Activated CD4-positive, alpha-beta T cell treated with anti-CD3 and anti-CD28 coated beads for 24 hours (primary cell): ENCODE results near the gene HLA-DMA.
"Not testable (repeated sequence)": the region's sequence is repeated elsewhere in the genome, so short reads cannot be mapped to it uniquely, and the experiment has no call there.

Source experiments
- DNase-seq, 2 donors: peaks; one replicate each; pipeline ENCODE4 v3.0.0-alpha.2; 2020; ENCODE audit warnings: low read depth in 2 of 2

Gene HLA-DMA

DNA sequence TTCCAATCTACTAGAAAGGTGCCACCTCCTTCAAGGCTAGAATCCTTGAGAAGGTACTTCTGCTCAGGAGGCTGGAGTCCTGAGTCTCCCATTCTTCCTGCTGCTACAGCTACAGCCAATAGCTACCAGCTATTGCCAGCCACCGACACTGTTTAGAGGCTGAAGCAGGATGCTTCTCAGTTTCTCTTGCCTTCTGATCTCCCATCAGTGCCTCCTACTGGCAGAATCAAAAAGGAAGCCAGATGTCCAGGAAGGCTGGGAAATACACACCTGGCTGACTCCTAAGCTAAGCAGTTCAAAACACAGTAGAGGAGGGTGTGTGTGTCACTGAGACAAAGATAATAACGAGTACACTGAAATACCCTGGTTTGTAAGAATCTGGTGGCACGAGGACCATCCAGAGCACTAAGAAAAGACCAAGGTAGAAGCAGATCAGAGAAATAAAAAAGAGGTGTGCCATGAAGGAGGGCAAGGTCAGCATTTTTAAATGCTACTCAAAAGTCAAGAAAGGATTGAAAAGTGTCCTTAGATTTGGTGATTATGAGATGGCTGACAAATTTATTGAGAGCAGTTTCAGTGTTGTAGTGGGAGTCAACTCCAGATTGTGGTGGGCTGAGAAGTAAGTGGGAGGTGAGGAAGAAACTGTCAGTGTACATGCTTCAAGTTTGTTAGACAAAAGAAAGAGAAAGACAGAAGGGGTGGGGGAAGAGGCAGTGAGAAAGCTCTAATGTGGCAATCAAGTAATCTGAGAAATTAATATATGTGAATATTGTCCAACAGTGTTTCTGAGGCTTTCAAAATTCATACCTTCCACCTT, 2.3 kb upstream of the HLA-DMA start:
- DNase-seq: no peak

DNA sequence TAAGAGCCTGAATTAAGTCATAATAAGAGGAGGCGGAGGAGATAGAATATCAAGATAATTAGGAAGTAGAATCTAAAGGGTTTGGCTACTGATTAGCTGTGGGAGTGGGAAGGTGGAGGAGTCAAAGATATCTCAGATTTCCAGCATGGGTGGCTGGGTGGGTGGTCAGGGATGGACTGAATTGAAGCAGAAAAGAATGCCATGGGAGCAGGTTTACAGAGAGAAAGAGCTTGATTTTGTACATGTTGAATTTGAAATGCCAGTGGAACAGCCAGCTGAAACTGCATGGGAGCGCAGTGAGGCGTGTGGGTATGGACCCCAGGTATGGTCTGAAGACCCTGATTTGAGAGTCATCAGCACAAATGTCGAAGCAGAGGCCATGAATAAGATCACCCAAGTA, 1.4 kb upstream of the HLA-DMA start:
- no peak for DNase-seq

DNA sequence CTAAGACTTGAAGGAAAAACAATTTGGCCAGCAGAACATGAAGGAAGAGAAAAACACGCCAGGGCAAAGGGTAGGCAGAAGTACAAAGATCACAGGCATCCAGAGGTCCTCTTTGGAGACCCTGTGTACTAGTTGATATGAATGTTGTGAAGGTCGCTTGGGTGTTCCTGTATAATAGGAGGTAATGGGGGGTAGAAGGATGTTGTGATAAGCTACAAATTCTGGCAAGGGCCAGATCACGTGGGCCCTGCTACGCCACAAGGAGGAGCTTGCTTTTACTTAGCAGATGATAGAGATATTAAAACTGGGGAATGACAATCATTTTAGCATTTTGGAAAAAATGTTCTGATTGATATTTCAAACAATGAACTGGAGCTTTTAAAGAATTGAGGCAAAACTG, 878 bp upstream of the HLA-DMA start:
- no peak for DNase-seq

DNA sequence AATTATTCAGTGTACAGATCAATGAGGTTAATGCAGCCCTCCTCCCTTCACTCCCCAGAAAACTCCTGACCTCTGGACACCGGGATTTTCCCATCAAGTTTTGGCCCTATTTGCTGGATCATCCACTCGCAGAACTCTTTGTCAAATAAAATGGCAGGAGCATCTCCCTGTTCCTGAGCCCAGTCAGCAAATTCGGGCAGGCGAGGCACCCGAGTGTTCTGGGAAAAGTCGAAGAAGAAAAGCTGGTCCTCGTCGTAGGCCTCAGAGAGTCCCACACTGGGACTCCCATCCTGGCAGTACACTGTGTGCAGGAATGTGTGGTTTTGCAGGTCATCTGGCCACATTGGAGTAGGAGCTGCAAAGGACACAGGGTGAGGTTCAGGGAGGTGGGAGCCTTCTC, 2.4 kb downstream of the HLA-DMA start:
- DNase-seq: no peak

DNA sequence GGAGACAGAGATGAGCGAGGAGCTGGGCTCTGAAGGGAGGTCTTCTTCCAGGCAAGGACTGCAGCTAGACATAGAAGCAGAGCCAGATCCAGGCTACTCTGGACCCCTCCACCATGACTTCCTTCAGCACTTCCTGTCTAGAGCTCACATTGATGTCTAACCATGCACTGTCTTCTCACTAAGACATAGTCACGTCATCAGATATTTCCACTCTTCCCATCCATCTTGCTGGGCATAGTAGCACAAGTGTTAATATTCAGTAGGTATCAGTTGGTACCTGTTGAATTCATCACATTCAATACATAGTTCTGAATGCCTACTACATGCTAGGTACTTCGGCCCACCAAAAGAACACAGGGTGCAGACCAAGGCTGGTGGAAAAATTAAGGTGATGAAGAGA, 2.9 kb downstream of the HLA-DMA start:
- DNase-seq: no peak

DNA sequence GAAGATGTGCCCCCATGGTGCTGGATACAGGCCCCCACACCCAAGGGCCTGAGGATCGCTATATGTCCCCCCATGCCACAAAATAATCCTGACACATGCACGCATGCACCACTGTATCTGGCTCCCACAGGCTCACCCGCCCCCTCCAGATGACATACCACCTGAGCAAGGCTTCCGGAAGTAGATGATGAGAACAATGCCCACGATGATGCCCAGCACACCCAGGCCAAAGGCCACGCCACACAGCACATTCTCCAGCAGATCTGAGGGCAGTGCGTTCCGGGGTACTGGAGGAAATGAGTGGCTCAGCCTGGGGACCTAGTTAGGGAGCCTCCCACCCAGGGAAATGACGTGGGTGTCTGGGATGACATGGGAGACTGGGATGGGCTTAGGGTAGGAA, 3.8 kb downstream of the HLA-DMA start:
- DNase-seq: no peak

DNA sequence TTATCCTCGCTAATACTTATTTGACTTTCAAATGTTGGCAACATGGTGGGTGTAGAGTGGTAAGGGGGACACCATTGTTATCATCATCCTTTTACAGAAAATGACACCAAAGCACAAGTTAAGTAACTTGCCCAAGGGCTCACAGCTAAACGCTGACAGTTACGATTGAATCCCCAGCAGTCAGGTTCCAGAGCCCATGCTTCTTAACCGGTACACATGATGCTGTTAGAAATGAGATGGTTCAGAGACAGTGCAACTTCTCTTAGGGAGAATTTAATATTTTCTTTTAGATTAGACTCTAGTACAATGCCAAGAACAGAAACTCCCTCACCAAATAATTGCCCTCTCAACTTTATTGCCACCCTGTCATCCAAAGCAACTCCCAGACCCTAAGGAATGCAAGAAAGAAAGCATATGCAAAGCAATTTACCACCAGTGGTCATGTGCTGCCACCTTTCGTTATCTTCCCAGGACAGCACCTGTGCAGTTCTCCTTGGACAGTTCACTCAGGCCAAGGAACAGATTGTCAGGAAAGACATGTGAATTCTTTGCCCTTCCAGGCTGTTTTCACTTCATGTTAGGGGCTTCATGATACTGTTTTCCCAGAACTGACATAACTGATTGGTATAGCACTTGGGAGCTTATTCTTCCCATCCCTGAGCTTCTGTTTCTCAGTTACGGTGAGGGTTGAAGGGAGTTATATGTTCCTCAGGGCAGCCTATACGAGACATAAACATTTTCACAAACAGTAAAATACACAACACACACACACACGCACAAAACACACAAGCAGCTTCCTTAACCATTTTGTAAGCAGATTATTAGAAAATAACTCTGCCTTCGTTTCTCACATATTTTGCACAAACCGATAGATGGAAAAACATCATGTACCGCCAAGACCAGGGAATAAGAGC, 5.1 kb downstream of the HLA-DMA start:
- DNase-seq: no peak

DNA sequence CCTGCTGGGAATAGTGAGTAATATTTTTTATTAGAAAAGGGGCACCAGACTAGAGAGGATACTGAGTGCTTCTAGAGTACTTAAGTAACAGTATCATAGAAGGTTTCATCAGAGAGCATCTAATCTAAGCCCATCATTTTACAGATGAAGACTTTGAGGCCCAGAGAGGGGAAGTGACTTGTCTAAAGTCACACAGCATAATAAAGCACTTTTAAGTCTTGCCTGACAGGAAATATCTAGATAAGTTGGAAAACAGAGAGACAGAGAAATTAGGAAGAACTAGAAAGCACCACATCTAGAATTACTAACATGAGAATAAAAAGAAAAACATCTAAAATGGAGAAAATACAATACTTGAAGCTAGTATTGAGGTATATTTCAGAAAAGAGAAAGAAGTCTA, 6.0 kb downstream of the HLA-DMA start:
- no peak for DNase-seq

DNA sequence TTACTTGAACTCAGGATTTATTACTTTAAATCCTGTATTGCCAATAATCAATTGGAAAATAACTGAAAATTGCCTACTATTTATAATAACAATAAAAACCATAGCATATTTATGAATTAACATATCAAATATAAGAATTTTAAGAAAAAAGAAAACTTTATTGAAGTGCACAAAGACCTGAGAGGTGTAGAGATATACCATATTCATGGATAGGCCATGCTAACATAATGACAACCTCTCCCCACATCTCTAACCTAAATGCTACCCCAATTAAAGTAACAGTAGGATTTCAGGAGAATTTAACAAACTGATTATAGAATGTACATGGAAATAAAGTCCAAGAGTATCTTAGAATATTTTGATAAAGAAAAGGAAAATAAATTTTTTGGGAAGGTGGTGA, 6.9 kb downstream of the HLA-DMA start:
- DNase-seq: no peak

DNA sequence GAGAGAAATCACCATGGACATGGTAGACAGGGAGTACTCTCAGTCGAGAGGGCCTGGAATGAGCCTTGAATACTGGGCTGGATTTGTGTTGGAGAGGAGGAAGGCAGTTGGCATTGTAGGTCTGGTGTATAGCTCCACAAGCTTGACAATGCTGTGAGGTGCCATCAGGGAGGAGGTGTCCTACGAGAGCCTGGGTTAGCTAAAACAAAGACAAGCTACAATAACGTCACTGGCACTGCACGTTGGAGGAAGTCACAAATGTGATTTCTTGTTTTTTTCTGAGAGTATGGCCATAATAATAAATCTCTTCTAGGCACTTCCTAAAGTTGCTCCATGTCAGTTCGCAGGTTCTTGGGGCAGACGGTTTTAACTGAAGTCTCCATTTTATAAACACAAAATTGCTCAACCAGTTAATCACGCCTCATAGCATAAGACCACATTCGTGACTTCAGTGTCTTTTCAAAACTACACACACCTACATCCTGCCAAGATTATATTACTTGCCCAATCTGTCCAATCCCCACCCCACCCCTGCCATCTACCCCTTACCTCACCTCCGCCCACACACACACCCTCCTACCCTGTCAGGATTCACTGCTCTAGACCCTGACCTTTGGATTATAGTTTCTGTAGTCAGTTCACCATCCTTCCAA, 7.7 kb downstream of the HLA-DMA start:
- peak in 1 of 2 donors; percentile 13 for DNase-seq

DNA sequence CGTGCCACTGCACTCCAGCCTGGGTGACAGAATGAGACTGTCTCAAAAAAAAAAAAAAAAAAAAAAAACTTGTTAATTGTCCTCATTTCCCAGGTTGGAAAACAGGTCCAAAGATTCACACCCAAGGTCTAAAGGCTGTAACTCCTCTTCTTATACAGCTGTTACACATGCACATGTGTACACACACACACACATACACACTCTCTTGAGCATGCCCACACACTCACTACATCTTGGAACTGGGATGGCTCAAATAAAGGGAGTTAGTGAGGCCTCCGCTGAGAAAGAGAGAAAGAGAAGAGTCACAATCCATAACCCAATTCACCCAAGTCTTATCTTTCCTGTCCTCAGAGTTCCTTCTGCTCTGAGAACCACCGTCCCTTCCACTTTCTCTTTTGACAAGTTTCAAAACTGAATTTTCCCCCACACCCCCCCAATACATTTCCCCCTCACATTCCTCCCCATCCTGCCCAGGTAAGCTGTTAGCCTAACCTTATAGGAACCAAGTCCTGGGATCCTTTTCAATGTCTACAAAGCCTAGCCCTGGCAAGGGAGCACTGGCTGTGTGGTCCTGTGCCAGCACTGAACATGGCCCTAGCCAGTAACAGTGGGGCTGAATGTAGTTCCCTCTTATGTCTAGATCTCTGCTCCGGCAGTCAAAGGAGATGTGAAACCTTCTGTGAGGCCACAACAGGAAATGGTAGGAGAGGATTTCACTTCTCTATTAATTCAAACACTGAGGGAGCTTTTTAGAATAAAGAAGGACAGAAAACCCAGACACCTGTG, 8.8 kb downstream of the HLA-DMA start:
- no peak for DNase-seq

DNA sequence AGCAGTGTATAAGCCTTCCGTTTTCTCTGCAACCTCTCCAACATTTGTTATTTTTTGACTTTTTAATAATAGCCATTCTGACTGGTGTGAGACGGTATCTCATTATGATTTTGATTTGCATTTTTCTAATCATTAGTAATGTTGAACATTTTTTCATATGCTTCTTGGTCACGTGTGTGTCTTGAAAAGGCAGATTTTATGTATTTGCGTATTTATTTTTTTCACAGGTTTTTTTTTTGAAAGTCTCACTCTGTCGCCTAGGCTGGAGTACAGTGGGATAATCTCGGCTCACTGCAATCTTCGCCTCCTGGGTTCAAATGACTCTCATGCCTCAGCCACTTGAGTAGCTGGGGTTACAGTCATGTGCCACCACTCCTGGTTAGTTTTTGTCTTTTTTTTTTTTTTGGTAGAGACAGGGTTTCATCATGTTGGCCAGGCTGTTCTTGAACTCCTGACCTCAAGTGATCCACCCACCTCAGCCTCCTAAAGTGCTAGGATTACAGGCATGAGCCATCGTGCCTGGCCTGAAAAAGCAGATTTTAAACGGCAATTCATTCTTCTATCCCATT, 10.3 kb downstream of the HLA-DMA start:
- DNase-seq: not testable (repeated sequence)

DNA sequence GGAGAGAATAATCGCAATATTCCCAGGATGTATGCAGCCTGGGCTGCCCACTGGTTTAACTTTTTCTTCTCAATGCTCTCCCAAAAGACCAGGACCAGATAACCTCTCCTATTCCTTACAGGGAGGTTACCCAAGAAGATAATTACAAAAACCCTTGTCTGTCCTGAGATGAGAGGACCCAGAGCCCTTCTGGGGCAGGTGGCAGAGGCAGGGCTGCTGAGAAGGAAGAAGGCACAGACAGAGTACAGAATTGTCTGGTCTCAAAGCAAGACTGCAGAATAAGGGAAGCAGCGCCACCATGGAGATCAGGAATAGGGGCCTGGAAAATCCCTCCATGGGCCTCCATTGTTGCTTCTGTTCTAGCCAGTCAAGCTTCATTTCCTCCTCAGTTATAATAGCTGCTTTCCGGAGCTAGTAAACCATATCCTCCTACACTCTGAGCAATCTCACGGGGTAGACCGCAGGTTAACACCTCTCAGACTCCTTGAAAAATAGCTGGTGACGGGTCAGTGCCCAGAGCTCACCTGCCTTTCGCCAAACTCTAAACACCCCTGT, 11.6 kb downstream of the HLA-DMA start:
- DNase-seq: peak; percentile 11 to 29

DNA sequence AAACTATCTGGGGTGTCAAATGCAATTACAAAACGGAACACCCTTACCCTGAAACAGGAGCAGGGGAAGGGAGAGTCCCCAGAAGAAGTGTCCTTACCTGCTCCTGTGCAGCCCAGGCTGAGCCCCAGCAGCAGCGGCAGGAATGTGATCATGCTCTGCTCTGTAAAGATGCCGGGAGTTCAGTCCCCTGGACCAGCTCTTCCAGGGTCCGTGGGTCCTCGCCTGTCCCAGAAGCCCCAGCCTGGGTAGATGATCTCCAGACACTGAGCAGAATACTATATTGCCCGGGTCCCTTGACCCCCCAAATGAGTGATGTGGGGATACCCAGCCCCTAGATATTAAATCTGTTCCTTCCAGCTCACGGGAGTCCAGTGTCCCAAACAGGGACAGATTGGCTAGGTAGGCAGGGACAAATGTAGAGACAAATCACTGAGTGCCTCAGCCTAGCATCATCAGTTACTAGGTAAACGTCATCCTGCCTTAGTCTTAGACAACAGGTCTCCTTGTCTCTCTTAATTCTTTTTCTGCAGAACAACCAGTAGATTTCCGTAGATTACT, 12.2 kb downstream of the HLA-DMA start, which contains the start of gene HLA-DMB:
Gene HLA-DMB (minus strand): TSS at position 373 of the 558 bp plus-strand sequence. CDS start 221 bp downstream, at position 152.
- DNase-seq: no peak

DNA sequence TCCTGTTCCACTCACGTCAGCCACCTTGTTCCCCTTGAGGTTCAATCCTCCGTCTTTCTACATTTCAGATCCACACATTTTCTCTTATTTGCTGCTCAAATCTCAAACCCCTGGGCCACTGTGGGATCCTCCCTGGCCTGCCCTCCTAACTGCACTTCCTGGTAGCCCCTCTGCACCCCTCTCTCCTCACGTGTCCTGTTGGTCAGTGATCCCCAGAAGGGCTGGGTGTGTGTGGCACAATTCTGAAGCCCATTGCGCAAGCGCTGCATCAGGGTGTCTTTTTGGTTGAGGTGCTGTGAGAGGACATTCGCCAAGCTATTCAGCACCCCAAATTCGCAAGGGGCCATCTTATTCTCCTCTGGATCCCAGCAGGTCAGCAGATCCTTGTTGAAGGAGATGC, 14.4 kb downstream of the HLA-DMA start:
- DNase-seq: no peak

DNA sequence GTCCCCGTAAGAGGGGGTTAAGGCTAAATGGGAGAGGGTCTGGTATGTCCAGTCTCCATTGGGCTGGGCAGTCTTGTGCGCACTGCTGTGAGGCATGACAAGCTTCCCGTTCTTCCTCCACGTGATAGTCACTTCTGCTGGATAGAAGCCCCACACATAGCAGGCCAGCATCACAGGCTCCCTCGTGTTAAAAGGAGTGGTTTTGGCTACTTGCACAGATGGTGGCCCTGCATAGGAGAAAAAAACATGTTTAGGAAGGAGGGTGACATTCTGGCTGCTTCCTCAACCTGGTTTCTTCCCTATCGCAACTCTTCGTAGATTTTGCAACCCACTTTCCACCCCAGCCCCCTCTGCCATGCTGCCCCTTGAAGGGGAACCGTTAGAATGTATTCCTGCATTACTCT, 15.7 kb downstream of the HLA-DMA start:
- no peak for DNase-seq

DNA sequence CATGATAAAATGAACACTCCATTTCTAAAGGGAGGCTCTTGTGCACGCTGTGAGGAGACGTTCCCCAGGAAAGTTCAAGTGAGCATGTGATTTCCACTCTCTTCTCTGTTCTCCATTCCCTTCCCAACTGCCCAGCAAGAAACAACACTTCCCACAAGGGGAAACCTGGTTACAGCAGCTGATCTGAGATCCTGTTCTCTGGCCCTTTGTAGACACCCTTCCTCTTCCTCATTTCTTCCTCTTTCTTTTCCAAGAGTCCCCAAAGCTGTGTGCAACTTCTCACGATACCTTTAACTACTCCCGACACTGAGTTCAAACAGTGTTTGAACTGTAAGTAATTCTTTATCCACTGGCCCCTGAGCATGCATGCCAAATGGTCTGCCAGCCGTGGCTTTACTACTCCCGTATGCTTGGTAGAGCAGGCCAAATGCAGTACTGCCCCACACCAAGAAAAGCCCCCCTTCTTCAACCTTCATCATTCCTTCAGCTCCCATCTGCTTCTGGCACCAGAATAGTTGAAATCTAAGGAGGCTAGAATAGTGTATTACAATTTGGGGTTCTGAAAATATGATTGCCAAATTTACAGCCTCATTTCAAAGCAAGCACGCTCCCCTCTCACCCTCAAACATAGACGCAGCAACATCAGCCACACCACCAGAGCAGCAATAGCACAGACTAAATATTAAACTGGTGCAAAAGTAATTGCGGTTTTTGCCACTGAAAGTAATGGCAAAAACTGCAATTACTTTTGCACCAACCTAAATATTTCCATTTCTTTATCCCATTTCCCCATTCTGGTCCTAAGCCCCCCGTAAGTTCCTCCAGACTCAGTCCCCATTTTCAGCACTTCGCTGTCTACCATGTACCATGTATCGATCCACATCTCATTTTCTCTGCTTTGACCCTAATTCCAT, 16.4 kb downstream of the HLA-DMA start:
- DNase-seq: no peak

DNA sequence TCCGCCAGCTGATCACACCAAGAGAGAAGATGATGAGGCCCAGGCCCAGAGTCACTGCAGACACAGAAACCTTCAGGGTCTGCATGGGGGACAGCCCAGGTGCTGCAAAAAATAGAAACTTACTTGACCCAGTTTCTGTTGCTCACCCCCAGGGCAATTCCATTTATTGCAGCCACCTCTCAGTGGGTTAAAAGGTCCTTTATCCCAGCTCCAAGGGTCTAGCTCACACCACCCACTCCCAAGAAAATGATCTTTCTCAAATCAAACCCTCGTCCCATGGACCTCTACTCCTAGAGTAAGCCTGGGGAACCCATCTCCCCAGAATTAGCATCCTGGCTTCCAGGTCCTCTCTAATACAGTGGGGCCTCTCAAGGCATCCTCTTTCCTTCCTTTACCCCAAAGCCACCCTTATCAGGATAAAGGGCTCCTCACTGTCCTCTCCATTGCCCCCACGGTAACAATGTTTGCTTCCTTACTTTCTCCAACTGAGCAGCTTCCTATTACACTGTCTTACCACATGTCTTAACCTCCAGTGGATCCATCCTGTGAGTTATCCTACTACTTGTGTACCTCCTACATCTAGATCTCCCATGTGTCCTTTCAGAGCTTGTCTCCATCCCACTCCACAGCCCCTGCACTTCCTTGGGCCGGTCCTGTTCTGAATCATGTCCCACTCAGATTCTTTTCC, 17.2 kb downstream of the HLA-DMA start:
- DNase-seq: no peak

DNA sequence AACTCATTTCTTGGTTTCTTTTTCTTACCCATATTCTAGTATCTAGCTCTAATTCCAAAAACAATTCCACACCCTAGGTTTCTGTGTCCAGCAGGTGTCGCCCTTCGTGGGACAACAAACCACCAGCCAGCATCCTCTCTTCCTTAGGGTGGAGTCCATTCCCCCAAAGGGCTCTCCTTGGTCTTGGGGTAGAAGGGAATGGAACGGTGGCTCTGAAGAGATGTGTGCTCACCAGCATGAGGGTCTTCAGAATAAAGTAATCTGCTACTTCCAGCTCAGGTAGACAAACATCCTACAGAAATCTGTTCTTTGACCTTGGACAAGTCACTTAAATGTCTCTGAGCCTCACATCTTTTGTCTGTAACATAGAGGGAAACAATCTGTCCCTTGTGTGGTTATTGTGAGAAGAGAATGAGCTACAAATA, 19.2 kb downstream of the HLA-DMA start:
- DNase-seq: peak; percentile 69 to 75
